Measurements from ENCODE around the gene CLDN2.

Gene CLDN2

GRCh38 chrX:106933538-106933961, 13.3 kb downstream of the CLDN2 start:
- H3K4me2 ChIP-seq (ENCODE audit: low read depth, low read length, poor library complexity, severe bottlenecking) = no peak overlapping the region
- no peak overlapping the region for H3K4me3 ChIP-seq (ENCODE audit: insufficient read depth, low read length, poor library complexity, severe bottlenecking)
- H2AFZ ChIP-seq (ENCODE audit: low read depth, low read length, severe bottlenecking) = no peak overlapping the region
- H3F3A ChIP-seq (ENCODE audit: insufficient read depth) = no peaks in the 10 kb centered on the region
- H3K36me3 ChIP-seq (ENCODE audit: low read length) = no peaks in the 10 kb centered on the region
- H3K9me2 ChIP-seq (replicated peaks; ENCODE audit: insufficient read depth, low read length) = no peaks in the 10 kb centered on the region
- no peak overlapping the region for H3K9ac ChIP-seq (ENCODE audit: low read length)
- H3K9me3 ChIP-seq (ENCODE audit: insufficient read depth, low read length) = no peaks in the 10 kb centered on the region
- H3K27ac ChIP-seq (ENCODE audit: low read depth, low read length) = no peak overlapping the region
- H3K27me3 ChIP-seq (ENCODE audit: low read length) = no peaks in the 10 kb centered on the region
- no peaks in the 10 kb centered on the region for H4K20me1 ChIP-seq (ENCODE audit: low read depth, low read length)
- H3K79me2 ChIP-seq (ENCODE audit: insufficient read depth, low read length) = no peaks in the 10 kb centered on the region
- TF ChIP-seq EZH2phosphoT487 (conservative IDR thresholded peaks at IDR 0.05; ENCODE audit: low read length) = no peak
- TF ChIP-seq CTCF (IDR thresholded peaks at IDR 0.05; ENCODE audit: insufficient read depth, low read length, poor library complexity, severe bottlenecking) = no peak

- H2AFZ ChIP-seq (ENCODE audit: low read depth, low read length, severe bottlenecking) = no peak overlapping the region
- TF ChIP-seq CTCF (IDR thresholded peaks at IDR 0.05; ENCODE audit: insufficient read depth, low read length, poor library complexity, severe bottlenecking) (no peak), EZH2phosphoT487 (conservative IDR thresholded peaks at IDR 0.05; ENCODE audit: low read length) (no peak)
- no peak overlapping the region for H3K4me3 ChIP-seq (ENCODE audit: insufficient read depth, low read length, poor library complexity, severe bottlenecking)
- no peaks in the 10 kb centered on the region for H3K9me3 ChIP-seq (ENCODE audit: insufficient read depth, low read length)
- no peaks in the 10 kb centered on the region for H3F3A ChIP-seq (ENCODE audit: insufficient read depth)
- H3K4me2 ChIP-seq (ENCODE audit: low read depth, low read length, poor library complexity, severe bottlenecking) = no peak overlapping the region
- H3K9me2 ChIP-seq (replicated peaks; ENCODE audit: insufficient read depth, low read length) = no peaks in the 10 kb centered on the region
- H4K20me1 ChIP-seq (ENCODE audit: low read depth, low read length) = no peaks in the 10 kb centered on the region
- no peaks in the 10 kb centered on the region for H3K36me3 ChIP-seq (ENCODE audit: low read length)
- no peak overlapping the region for H3K27ac ChIP-seq (ENCODE audit: low read depth, low read length)
- no peaks in the 10 kb centered on the region for H3K79me2 ChIP-seq (ENCODE audit: insufficient read depth, low read length)
- no peaks in the 10 kb centered on the region for H3K27me3 ChIP-seq (ENCODE audit: low read length)
- H3K9ac ChIP-seq (ENCODE audit: low read length) = no peak overlapping the region
Observed at GRCh38 chrX:106935175-106935574, 15.0 kb downstream of the CLDN2 start.

- no peak for TF ChIP-seq EZH2phosphoT487 (conservative IDR thresholded peaks at IDR 0.05; ENCODE audit: low read length)
- no peak for TF ChIP-seq CTCF (IDR thresholded peaks at IDR 0.05; ENCODE audit: insufficient read depth, low read length, poor library complexity, severe bottlenecking)
- H3K9ac ChIP-seq (ENCODE audit: low read length) = no peak overlapping the region
- no peak overlapping the region for H3K27ac ChIP-seq (ENCODE audit: low read depth, low read length)
Observed at GRCh38 chrX:106936246-106936645, 16.0 kb downstream of the CLDN2 start.

More at GRCh38 chrX:106936246-106936645, 16.0 kb downstream of the CLDN2 start:
- Histone ChIP-seq H4K20me1 (ENCODE audit: low read depth, low read length) (no peaks in the 10 kb centered on the region), H3K4me3 (ENCODE audit: insufficient read depth, low read length, poor library complexity, severe bottlenecking) (no peak overlapping the region), H3K36me3 (ENCODE audit: low read length) (no peaks in the 10 kb centered on the region), H3K79me2 (ENCODE audit: insufficient read depth, low read length) (no peaks in the 10 kb centered on the region), H3K27me3 (ENCODE audit: low read length) (no peaks in the 10 kb centered on the region), H3K9me3 (ENCODE audit: insufficient read depth, low read length) (no peaks in the 10 kb centered on the region), H3F3A (ENCODE audit: insufficient read depth) (no peaks in the 10 kb centered on the region), H3K9me2 (replicated peaks; ENCODE audit: insufficient read depth, low read length) (no peaks in the 10 kb centered on the region), H3K4me2 (ENCODE audit: low read depth, low read length, poor library complexity, severe bottlenecking) (no peak overlapping the region), H2AFZ (ENCODE audit: low read depth, low read length, severe bottlenecking) (no peak overlapping the region)
